ENCODE data around the gene SMIM36. TPM values are rescaled to one million over a fixed set of nuclear protein-coding genes. Genes with fewer than 3 reads are reported as not detected.

The SMIM36 gene
- total and polyA plus RNA-seq, 9 donors = not detected

DNA sequence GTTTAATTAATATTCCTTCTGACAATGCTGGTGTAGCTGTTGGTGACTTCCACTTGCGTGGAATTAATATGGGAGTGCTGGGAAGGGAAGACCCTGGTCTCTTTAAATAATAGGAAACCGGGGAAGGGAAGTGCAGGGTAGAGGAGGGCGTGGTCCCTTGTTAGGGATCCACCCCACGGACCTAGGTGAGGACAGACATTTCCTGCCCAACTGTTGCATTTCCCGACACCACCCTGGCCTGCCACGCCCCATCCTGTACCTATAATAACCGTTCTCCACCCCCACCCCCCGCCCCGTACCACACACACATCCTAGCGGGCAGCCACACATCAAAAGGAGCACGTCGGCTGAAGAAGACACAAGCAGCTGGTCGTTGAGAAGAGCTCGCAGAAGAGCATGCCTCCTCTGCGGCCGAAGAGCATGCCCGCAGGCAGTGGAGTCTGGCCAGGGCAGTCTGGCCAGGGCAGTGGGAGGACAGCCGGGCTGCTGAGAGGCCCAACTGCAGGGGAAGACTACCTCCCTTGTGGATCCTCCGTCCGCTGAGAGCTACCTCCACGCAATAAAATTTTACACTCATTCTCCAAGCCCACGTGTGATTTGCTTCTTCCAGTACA is 52.9 kb downstream of the SMIM36 start:
- no peak overlapping the region for H3K4me3 ChIP-seq
- no peaks in the 10 kb centered on the region for H3K9me3 ChIP-seq
- 86 to 88% (median 88%) methylated on average over 22 of the region's 22 CpGs for WGBS, 3 donors
- DNase-seq = no peak
- H3K36me3 ChIP-seq = no peaks in the 10 kb centered on the region
- H3K27me3 ChIP-seq = no peaks in the 10 kb centered on the region
- TF ChIP-seq POLR2A (IDR thresholded peaks at IDR 0.05) = no peak
- TF ChIP-seq, protein P1, sequence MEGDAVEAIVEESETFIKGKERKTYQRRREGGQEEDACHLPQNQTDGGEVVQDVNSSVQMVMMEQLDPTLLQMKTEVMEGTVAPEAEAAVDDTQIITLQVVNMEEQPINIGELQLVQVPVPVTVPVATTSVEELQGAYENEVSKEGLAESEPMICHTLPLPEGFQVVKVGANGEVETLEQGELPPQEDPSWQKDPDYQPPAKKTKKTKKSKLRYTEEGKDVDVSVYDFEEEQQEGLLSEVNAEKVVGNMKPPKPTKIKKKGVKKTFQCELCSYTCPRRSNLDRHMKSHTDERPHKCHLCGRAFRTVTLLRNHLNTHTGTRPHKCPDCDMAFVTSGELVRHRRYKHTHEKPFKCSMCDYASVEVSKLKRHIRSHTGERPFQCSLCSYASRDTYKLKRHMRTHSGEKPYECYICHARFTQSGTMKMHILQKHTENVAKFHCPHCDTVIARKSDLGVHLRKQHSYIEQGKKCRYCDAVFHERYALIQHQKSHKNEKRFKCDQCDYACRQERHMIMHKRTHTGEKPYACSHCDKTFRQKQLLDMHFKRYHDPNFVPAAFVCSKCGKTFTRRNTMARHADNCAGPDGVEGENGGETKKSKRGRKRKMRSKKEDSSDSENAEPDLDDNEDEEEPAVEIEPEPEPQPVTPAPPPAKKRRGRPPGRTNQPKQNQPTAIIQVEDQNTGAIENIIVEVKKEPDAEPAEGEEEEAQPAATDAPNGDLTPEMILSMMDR (IDR thresholded peaks at IDR 0.05) = no peak
- no peak for TF ChIP-seq EP300 (IDR thresholded peaks at IDR 0.05)
- intact Hi-C loops (cut with DNase I) = no loop called here
- no peak overlapping the region for H3K27ac ChIP-seq
- H3K4me1 ChIP-seq (ENCODE audit: insufficient read depth) = no peaks in the 10 kb centered on the region

DNA sequence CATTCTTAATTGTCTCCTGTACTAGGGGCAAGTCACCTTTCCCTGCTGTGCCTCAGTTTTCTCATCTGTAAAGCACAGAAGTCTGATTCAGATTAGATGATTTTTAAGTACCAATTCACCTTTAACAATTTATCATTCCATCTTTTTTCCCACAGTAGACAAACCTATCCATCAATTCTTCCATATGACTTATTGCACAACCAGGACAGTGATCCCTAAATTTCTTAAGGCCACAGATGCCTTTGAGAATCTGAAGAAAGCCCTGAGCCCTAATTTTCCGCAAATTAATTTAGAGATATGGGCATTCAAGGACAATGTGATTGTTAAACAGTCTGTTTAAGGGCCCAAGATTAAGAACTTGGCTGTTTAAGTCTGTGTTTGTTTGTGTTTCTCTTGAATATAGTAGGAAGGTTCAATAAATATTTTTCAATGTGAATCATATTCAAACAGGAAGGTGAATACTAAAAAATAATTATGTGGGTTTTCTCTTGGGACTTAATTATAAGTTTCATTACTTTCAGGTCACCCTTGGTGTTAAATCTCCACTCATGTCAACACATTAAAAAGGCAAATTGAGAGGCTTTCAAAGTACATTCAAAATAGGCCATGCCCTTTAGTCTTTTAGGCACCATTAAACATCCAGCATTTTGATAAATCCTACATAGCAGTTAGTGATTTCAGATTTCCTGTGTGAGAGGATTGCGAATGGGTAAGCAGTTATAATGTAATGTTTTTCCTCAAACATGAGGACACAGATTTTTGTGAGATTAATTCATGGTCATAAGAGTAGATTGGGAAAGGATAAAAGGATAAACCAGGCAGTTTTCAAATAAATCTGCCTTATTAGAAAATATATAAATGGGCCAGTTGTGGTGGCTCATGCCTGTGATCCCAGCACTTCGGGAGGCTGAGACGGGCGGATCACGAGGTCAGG is 54.7 kb downstream of the SMIM36 start:
- Histone ChIP-seq H3K9me3 (no peaks in the 10 kb centered on the region), H3K27ac (no peak overlapping the region), H3K36me3 (no peaks in the 10 kb centered on the region), H3K4me3 (no peak overlapping the region), H3K4me1 (ENCODE audit: insufficient read depth) (no peaks in the 10 kb centered on the region), H3K27me3 (no peaks in the 10 kb centered on the region)
- intact Hi-C loops (cut with DNase I) = no loop called here
- DNase-seq = no peak
- no peak for TF ChIP-seq POLR2A (IDR thresholded peaks at IDR 0.05)
- 85 to 91% (median 90%) methylated on average over 6 of the region's 6 CpGs for WGBS, 3 donors

DNA sequence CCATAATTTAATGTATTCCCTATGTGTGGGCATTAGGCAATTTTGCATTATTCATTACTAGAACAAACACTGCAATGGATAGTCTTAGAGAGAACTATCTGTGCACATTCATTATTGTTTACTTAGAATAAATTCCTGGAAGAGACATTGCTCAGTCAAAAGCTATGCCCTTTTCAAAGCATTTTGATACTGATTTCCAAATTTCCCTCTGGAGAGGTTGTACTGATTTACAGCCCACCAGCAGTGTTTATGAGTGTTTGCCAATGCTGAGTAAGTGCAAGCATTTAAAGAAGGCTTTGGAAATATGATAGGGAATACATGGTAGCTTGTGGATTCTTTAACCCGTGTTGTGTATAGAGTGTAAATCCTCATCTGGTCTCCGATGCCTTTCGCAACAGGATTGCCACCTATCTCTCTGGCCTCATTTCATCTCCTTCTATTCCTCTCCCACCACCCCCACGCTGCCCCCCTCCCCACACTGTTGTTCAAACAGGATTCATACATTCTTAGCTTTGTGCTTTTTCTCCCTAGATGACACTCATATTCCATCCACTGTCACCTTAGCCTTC is 56.3 kb downstream of the SMIM36 start:
- Histone ChIP-seq H3K27ac (no peak overlapping the region), H3K9me3 (no peaks in the 10 kb centered on the region), H3K4me3 (no peak overlapping the region), H3K27me3 (no peaks in the 10 kb centered on the region), H3K4me1 (ENCODE audit: insufficient read depth) (no peaks in the 10 kb centered on the region), H3K36me3 (no peaks in the 10 kb centered on the region)
- intact Hi-C loops (cut with DNase I) = no loop called here
- DNase-seq = no peak
- 12 to 28% (median 13%) methylated on average over 4 of the region's 4 CpGs for WGBS, 3 donors
- TF ChIP-seq EP300 (IDR thresholded peaks at IDR 0.05) (no peak), POLR2A (IDR thresholded peaks at IDR 0.05) (no peak)
- TF ChIP-seq, protein P1 (IDR thresholded peaks at IDR 0.05) = no peak

DNA sequence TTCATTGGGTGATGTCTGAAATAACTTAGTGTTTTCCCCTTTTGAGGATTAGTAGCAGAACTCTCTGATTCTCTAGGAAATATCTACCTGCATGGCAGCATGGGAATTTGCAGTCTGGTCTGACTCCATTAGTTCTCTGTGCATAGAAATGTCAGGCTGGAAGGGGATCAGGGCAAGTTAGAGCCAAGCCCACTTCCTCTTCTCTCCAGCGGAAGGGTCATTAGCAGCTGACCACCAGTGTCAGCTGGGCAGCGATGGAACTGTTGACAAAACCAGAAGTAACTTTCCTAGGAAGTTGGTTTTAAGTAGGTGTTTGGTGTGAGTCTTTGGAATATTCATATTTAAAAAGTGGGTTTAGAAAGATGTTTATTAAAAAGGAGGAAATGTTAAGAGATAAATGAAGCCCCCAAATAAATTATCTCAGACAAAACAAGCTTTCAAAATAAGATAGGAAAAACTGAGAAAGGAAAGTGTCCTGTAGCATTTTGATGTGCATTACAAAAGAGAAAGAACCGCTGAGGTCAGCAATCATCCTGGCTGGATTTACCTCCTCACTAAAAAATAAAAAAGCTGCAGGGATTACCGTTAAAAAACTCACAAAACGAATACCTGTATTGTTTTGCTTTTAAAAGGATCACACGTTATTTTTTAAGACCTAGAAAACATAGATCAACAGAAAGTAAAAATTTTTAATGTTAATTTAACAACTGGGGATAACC is 57.3 kb downstream of the SMIM36 start:
- H3K4me1 ChIP-seq (ENCODE audit: insufficient read depth) = no peaks in the 10 kb centered on the region
- H3K36me3 ChIP-seq = no peaks in the 10 kb centered on the region
- no peak overlapping the region for H3K27ac ChIP-seq
- TF ChIP-seq EP300 (IDR thresholded peaks at IDR 0.05) (no peak), POLR2A (IDR thresholded peaks at IDR 0.05) (no peak)
- TF ChIP-seq, protein P1 (IDR thresholded peaks at IDR 0.05) = no peak
- no peak for DNase-seq
- H3K9me3 ChIP-seq = no peaks in the 10 kb centered on the region
- WGBS, 3 donors = 8 to 17% (median 14%) methylated on average over 6 of the region's 6 CpGs
- no peak overlapping the region for H3K4me3 ChIP-seq
- H3K27me3 ChIP-seq = no peaks in the 10 kb centered on the region
- intact Hi-C loops (cut with DNase I) = no loop called here
